Measurements from ENCODE around the gene LUC7L. TPM values are rescaled to one million over a fixed set of nuclear protein-coding genes. Genes with fewer than 3 reads are reported as not detected.

LUC7L gene
- polyA plus RNA-seq, 2 of the 4 experiments (the other 2 are of a cell fraction), result 51.6 to 67.6 TPM

DNA sequence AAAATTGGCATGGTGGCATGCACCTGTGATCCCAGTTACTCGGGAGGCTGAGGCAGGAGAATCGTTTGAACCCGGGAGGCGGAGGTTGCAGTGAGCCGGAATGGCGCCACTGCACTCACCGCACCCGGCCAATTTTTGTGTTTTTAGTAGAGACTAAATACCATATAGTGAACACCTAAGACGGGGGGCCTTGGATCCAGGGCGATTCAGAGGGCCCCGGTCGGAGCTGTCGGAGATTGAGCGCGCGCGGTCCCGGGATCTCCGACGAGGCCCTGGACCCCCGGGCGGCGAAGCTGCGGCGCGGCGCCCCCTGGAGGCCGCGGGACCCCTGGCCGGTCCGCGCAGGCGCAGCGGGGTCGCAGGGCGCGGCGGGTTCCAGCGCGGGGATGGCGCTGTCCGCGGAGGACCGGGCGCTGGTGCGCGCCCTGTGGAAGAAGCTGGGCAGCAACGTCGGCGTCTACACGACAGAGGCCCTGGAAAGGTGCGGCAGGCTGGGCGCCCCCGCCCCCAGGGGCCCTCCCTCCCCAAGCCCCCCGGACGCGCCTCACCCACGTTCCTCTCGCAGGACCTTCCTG lies 49.1 kb downstream of the LUC7L start, which contains the start of gene HBQ1 (continued):
- TF ChIP-seq, protein P1, sequence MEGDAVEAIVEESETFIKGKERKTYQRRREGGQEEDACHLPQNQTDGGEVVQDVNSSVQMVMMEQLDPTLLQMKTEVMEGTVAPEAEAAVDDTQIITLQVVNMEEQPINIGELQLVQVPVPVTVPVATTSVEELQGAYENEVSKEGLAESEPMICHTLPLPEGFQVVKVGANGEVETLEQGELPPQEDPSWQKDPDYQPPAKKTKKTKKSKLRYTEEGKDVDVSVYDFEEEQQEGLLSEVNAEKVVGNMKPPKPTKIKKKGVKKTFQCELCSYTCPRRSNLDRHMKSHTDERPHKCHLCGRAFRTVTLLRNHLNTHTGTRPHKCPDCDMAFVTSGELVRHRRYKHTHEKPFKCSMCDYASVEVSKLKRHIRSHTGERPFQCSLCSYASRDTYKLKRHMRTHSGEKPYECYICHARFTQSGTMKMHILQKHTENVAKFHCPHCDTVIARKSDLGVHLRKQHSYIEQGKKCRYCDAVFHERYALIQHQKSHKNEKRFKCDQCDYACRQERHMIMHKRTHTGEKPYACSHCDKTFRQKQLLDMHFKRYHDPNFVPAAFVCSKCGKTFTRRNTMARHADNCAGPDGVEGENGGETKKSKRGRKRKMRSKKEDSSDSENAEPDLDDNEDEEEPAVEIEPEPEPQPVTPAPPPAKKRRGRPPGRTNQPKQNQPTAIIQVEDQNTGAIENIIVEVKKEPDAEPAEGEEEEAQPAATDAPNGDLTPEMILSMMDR (IDR thresholded peaks at IDR 0.05), result peak; percentile 85
- TF ChIP-seq CHD2 (IDR thresholded peaks at IDR 0.05; ENCODE audit: low read length, partially characterized antibody) (no peak), SMC3 (IDR thresholded peaks at IDR 0.05) (peak; percentile 59), POLR2A (IDR thresholded peaks at IDR 0.05; ENCODE audit: low read length) (no peak)
- TF ChIP-seq, protein P2, sequence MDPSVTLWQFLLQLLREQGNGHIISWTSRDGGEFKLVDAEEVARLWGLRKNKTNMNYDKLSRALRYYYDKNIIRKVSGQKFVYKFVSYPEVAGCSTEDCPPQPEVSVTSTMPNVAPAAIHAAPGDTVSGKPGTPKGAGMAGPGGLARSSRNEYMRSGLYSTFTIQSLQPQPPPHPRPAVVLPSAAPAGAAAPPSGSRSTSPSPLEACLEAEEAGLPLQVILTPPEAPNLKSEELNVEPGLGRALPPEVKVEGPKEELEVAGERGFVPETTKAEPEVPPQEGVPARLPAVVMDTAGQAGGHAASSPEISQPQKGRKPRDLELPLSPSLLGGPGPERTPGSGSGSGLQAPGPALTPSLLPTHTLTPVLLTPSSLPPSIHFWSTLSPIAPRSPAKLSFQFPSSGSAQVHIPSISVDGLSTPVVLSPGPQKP (IDR thresholded peaks at IDR 0.05; ENCODE audit: low read depth, low read length), result no peak

DNA sequence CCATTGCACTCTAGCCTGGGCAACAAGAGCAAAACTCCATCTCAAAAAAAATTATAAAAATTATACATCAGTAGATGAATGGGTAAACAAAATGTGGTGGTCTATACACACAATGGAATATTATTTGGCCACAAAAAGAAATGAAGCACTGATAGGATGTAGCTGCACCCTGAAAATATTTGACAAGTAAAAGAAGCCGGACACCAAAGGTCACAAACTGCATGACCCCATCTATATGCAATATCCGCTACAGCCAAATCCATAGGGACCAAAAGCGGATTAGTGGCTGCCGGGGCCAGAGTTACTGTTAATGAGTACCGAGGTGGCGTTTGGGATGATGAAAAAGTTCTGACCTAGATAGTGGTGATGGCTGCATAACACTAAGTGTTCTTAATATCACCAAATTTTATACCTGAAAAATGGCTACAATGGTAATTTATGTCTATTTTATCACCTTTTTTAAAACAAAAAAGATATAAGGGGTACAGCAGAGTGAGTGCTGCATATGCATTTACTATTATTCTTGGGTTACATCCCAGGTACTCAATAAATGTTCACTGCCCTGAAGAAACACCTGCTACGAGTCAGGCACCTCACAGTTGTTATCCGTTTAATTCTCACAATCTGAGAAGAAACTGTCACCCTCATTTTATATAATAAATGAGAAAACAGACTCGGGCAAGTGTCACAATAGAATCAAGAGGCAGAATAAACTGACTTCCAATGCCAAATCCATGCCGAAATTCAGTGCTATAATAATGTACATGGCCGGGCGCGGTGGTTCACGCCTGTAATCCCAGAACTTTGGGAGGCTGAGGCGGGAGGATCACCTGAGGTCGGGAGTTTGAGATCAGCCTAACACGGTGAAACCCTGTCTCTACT lies 49.8 kb downstream of the LUC7L start:
- Histone ChIP-seq H3K27ac (no peak overlapping the region), H3K4me1 (peaks cover 9% of the 10 kb centered on the region; the same call in 1 of the 3 replicates), H3K4me3 (peak overlapping the region; percentile 48), H3K9me3 (no peaks in the 10 kb centered on the region), H3K4me2 (peak overlapping the region; percentile 100)
- DNase-seq (ENCODE audit: low read depth in 1 of 2, low spot score in 1 of 2) (no peak), ATAC-seq (no peak), FAIRE-seq (no peak)
- 81% methylated on average over 17 of the region's 17 CpGs for WGBS (ENCODE audit: missing lambda C conversion rate)
- ChIA-PET CTCF (interaction anchor here (0.9 to 5.8 kb wide), 32 partner anchors 11 to 192 kb away, joined by 3 to 104 read pairs (median 5); partner anchors contain the start of genes HBM and RHBDF1), POLR2A (interaction anchor here (1.0 to 1.6 kb wide), 2 partner anchors 72 to 113 kb away, joined by 4 to 7 read pairs; no protein-coding TSS in a partner anchor)
- TF ChIP-seq FOSB (CRISPR knock-in tag; IDR thresholded peaks at IDR 0.05) (no peak), MAFK (IDR thresholded peaks at IDR 0.05; ENCODE audit: partially characterized antibody) (no peak), POLR2AphosphoS2 (conservative IDR thresholded peaks at IDR 0.05; ENCODE audit: low read length) (no peak)
- TF ChIP-seq, protein P3, sequence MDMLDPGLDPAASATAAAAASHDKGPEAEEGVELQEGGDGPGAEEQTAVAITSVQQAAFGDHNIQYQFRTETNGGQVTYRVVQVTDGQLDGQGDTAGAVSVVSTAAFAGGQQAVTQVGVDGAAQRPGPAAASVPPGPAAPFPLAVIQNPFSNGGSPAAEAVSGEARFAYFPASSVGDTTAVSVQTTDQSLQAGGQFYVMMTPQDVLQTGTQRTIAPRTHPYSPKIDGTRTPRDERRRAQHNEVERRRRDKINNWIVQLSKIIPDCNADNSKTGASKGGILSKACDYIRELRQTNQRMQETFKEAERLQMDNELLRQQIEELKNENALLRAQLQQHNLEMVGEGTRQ (IDR thresholded peaks at IDR 0.05), result no peak
- TF ChIP-seq, protein P2 (IDR thresholded peaks at IDR 0.05; ENCODE audit: low read depth, low read length), result no peak
- TF ChIP-seq, protein P1 (IDR thresholded peaks at IDR 0.05), result no peak

DNA sequence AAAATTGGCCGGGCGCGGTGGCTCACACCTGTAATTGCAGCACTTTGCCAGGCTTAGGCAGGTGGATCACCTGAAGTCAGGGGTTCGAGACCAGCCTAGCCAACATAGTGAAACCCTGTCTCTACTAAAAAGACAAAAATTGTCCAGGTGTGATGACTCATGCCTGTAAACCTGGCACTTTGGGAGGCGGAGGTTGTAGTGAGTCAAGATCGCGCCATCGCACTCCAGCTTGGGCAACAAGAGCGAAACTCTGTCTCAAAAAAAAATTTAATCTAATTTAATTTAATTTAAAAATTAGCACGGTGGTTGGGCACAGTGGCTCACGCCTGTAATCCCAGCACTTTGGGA lies 50.6 kb downstream of the LUC7L start:
- 89% methylated on average over 11 of the region's 11 CpGs for WGBS (ENCODE audit: missing lambda C conversion rate)
- no peak for DNase-seq (ENCODE audit: low read depth in 1 of 2, low spot score in 1 of 2)
- Histone ChIP-seq H3K4me3 (no peak overlapping the region), H3K4me2 (no peak overlapping the region), H3K27ac (no peak overlapping the region), H3K4me1 (peaks cover 9% of the 10 kb centered on the region; the same call in 1 of the 3 replicates), H3K9me3 (no peaks in the 10 kb centered on the region)
- no peak for TF ChIP-seq HOXB13 (CRISPR knock-in tag; IDR thresholded peaks at IDR 0.05; ENCODE audit: low read depth)
- TF ChIP-seq ESRRA (IDR thresholded peaks at IDR 0.05; ENCODE audit: borderline replicate concordance, low read length), result no peak
- no peak for TF ChIP-seq RCOR1 (IDR thresholded peaks at IDR 0.05; ENCODE audit: low read depth, low read length)
- TF ChIP-seq FOSL2 (IDR thresholded peaks at IDR 0.05), result no peak
- peak; percentile 13; the same call in 1 of the 2 replicates for TF ChIP-seq FOSL2 (CRISPR knock-in tag; IDR thresholded peaks at IDR 0.05)
- ChIA-PET POLR2A (no interaction called here), CTCF (interaction anchor here (0.6 to 5.8 kb wide), 6 partner anchors 10 to 184 kb away, joined by 3 to 88 read pairs (median 4); partner anchors contain the start of gene HBM)
- FAIRE-seq, result no peak
- ATAC-seq, result no peak
